GM18499 (cell line): Measurements from ENCODE around the gene REXO4.

Experiments used
- ATAC-seq: cut with Tn5 transposase; IDR thresholded peaks from one replicate; pipeline ENCODE4 v1.9.1; 2021; ENCODE audit warnings: moderate number of reproducible peaks; ENCODE audit not compliant: insufficient read depth, unreplicated experiment

REXO4 gene, protein sequence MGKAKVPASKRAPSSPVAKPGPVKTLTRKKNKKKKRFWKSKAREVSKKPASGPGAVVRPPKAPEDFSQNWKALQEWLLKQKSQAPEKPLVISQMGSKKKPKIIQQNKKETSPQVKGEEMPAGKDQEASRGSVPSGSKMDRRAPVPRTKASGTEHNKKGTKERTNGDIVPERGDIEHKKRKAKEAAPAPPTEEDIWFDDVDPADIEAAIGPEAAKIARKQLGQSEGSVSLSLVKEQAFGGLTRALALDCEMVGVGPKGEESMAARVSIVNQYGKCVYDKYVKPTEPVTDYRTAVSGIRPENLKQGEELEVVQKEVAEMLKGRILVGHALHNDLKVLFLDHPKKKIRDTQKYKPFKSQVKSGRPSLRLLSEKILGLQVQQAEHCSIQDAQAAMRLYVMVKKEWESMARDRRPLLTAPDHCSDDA

DNA sequence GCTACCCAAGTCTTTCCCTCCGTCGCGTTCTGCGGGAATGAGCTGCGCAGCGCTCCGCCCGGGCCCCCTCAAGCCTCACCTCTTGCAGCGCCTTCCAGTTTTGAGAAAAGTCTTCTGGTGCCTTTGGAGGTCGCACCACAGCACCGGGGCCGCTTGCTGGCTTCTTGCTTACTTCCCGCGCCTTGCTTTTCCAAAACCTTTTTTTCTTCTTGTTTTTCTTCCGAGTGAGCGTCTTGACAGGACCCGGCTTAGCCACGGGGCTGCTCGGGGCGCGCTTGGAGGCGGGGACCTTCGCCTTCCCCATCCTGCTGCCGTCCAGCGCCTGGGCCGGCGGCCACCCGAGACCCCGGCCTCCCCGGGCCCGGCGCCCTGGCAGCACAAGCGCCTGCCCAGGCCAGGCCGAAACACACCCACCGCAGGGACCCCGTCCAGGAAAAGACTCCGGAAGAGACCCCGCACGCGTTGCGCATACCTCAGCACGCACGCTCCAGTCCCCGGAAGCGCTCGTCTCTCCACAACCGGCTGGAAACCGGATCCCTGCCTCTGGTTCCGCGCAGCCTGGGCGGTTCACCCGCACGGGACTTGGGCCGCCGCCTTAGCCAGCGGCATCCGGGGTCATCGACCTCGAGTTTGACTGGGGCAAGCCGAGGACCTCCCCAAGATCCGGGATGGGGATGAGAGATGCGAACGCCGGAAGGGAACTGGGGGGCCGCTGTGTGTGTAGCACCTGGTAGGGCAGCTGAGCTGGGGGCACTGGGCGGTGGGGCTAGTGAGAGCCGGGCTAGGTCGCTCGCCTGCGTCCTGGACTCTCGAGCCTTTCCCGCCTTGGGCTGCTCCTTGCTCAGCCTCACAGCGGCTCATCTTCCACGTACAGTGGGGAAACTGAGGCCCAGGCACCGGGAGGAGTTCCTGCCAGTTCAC lies at the start of gene REXO4:
TSS of gene REXO4 (minus strand) at position 470 of the 921 bp plus-strand sequence. CDS start at position 304, 166 bp downstream.
- peak; percentile 39 for ATAC-seq

DNA sequence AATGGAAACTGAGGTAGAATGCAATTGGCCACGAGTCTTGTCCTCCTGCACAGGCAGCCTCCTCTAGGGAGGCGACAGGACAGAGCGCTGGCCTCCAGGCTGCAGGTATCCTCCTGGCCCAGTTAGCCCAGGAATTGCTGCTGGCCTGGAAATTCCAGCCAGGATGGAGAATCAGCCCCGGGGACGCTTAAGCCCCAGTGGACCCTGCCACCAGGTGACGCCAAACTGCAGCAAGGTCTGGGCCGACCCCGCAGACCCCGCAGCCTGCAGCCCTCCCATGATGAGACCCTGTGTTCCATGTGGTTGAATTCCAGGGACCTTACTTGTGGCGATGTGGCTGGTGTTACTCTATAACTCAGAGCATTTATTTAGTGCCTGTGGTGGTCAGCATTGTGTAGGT lies 49.3 kb upstream of the REXO4 start:
- ATAC-seq = no peak

DNA sequence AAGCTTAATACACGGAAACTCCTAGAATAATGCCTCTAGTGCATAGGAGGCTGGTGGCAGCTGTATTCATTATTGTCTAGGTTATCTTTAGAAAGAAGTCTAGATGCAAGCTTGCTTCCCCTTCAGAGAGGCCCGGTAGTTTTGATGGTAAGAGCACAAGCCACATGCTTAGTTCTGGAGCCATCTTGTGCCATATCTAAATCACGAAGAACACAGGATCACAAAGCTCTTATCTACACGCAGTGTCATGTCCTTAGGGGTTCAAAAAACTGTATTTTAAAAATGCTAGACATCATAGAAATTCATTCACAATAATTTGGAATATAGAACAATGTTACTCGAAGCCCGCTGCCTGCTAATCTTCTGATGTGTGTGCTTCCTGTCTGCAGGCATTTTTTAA lies 48.2 kb upstream of the REXO4 start:
- ATAC-seq = no peak

DNA sequence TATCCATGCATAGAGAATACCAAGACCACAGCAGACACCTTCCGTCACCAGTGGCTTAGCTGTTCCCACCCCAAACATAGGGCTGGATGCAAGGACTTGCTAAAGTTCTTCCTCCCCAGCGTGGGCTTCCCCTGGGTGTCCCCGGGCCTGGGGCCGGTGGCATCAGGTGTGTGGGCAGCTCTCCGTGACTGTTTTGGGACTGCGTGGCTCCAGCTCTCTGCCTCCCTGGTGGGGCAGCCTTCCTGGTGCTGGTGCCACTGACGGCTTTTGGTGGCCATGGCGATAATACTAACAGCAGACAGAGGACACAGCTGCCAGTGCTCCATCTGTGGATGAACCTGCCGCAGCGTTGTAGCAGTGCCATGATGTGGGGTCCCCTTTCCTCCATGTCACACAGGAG lies 46.8 kb upstream of the REXO4 start:
- ATAC-seq = no peak

DNA sequence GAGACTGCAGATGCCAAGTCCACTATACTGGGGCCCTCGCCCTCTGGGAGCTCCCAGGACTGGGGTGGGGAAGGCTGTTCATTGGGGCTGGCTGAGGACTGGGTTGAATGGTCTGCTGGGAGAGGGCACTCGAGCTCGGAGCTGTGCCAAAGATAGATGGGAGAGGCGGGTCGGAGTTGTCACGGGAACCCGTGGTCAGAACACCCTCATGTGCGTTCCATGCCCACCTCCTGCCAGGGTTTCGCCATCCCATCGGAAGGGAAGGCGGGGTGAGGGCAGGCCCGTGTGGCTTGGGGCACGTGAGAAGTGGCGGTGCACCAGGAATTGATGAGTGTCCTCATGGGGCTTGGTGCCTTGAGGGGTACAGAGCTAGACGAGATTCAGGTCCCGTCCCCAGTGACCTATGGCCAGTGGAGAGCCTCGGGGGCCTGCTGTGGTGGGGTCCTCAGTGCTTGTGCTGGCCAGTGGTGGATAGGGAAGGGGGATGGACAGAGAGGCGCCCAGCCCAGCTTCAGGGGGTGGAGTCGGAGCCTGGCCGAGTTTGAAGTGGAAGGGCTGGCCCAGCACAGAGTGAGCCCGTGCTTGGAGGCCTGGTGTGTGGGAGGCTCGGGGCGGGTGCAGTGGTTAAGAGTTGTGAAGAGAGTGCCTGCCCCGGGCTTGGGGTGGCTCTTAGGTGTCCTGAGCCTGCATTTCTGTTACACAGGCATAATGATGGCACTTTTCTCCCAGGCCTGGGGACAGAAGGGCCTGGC lies 46.2 kb upstream of the REXO4 start:
- ATAC-seq = no peak

DNA sequence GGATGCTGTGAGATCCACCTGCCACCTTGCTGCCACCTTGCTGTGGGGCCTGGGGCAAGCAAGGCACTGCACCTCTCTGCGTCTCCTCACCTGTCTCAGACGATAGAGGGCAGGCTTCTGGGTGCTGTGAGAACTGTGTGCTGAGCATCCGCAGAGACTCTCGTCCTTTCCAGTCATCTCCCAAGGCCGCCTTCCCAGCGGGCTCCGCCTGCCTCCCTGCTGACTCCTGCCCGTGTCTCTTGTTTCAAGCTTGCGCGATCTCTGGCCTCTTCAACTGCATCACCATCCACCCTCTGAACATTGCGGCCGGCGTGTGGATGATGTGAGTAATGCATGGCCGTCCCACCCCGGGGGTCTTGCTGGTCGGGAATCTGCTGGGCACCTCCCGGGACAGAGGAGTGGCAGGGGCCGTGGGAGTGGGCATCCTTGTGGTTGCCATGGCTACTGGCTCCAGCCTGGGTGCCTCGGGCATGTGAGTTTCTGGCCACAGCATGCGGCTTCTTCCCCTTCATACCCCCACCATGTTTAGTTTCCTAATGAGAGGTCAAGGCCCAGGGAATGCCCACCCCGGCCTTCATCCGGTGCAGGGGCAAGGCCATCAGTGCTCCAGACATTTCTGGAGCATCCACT lies 45.5 kb upstream of the REXO4 start:
- no peak for ATAC-seq

DNA sequence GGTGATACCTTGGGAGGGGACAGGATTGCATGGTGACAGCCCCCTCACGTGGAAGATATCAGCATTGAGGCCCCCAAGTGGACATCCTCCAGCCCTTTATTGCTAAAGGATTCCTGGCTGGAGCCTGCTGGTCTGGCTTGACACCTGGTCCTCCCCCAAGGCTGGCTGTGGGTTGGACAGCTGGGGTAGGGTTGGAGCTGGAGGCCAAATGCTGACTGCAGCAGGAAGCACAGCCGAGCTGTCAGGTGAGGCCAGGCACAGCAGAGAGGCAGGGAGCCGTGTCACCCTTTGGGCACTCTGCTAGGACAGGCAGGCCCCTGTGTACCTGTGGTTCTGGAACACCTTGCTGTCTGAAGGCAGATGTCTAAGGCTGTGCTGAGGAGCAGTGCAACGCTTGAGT lies 44.2 kb upstream of the REXO4 start:
- ATAC-seq = no peak

DNA sequence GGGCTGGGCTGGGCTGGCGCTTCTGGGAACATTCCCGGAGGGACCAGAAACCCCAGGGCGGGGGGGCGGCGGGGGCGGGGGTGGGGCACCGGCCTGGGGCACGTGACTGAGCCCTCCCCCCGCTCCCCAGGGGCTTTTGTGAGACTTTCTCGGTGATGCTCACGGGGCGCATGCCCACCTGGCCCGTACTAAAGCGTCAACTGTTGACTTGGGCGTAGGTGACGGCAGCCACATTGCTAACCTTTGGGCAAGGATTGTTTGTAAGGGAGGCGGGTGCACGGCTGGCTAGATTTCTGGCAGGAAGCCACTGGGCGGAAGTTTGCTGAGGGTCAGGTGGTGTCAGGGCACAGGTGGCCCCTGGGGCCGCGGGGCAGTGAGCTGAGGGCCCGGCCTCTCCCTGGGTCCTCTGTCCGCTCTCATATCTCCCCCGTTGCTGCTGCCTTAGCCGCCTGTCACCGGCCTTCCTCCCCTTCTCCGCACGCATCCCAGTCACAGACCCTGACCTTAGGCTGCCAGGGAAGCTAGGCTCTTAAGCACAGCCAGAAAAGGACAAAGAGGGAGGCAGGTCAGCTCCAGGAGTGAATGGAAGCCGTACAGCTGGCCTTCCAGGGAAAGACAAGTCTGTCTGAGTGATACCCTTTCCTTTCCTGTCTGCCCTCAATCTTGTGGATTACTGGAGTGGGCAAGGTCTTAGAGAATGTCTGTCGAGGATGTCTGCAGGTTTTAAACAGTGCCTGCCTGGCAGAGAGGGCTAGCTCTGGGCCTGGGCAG lies 42.8 kb upstream of the REXO4 start:
- no peak for ATAC-seq

DNA sequence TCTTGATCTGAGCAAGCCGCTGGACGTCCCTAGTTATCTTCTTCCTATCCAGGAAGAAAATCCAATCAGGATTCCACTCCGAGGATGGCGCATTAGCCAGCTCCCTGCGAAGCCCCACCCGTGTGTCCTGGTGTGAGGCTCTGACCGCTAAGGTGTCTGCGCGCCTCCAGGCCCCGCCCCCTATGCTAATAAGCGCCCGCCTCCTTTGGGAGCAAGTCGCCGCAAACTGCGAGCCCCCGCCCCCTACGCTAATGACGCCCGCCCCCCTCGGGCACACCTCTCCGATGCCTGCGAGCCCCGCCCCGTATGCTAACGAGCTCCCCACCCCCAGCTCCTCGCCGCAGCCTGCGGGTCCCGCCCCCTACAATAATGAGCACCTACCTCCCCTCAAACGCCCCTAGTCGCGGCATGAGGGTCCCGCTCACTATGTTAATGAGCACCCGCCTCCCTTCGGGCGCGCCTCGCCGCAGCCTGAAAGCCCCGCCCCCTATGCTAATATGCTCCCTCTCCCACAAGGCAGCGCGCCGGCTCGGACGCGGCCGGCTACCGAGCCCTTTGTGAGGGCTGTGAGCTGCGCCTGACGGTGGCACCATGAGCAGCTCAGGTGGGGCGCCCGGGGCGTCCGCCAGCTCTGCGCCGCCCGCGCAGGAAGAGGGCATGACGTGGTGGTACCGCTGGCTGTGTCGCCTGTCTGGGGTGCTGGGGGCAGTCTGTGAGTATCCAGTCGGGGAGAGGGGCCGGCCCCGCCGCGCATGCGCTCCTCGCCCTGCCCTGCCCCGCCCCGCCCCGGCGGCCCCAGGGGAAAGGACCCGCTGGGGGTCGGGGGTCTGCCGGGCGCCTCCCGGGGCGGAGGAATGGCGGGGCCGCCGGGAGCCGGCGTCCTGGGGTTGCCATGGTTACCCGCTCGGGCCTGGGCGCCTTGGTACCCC lies 41.9 kb upstream of the REXO4 start, which contains the start of gene CACFD1:
TSS of gene CACFD1 (plus strand) at position 503 of the 929 bp plus-strand sequence. CDS start at position 592, 89 bp downstream.
- no peak for ATAC-seq

DNA sequence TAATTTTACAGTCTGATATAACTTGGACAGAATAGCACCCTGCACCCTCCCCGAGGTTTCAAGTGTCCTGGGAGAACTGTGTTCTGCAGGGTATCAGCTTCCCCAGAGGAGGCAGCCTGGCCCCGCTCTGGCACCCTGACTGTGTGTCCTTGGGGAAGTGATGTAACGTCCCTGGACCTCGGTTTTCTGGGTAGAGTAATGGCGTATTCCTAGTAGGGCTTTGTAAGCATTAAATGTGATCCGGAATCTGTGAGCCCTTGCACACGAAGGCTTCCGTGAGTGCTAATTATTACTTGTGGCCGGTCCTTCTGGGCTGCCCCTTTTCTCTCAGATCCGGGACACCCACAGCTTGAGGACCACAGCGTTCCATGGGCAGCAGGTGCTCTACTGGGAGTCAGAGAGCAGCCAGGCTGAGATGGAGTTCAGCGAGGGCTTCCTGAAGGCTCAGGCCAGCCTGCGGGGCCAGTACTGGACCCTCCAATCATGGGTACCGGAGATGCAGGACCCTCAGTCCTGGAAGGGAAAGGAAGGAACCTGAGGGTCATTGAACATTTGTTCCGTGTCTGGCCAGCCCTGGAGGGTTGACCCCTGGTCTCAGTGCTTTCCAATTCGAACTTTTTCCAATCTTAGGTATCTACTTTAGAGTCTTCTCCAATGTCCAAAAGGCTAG lies 41.0 kb upstream of the REXO4 start:
- ATAC-seq = no peak

DNA sequence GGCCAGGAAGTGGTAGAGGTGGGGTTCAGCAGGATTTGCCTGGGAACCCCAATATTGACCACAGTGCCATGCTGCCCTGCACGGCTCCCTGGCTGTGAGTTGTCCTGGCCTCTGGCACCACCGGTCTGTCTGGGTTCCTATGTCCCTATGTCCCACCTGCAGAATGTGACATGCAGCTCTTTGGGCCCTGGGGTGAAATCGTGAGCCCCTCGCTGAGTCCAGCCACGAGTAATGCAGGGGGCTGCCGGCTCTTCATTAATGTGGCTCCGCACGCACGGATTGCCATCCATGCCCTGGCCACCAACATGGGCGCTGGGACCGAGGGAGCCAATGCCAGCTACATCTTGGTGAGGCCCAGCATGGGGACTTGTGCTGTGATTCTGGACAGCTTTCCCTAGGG lies 39.9 kb upstream of the REXO4 start:
- no peak for ATAC-seq

DNA sequence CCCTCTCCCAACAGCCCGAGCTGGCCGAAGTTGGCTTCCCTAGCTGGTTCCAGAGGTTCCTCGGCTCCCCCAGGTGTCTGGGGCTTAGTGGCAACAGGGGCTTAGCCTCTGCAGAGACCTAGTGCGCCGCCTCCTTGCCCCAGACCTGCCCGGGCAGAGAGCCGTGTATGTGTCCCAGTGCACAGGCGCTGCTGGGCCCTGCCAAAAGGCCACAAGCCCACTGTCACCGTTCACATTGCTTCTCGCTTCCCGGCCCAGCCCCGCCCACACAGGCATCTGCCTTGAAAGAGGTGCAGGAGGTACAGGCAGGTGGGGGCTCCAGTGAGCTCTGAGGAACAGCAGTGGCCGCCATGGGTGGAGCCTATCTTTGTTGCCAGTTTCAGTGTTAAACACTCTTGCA lies 39.4 kb upstream of the REXO4 start:
- no peak for ATAC-seq

DNA sequence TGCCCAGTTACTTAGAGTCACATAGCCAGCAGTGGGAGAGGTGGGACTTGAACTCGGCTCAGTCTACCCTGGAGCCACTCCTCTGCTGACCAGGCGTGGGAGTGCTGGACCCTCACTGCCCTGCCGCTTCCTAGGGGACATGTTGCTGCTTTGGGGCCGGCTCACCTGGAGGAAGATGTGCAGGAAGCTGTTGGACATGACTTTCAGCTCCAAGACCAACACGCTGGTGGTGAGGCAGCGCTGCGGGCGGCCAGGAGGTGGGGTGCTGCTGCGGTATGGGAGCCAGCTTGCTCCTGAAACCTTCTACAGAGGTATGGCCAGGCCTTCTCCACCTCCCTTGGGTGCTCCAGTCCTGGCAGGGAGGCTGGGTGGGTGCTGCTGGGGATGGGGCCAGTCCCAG lies 38.6 kb upstream of the REXO4 start:
- ATAC-seq = no peak

DNA sequence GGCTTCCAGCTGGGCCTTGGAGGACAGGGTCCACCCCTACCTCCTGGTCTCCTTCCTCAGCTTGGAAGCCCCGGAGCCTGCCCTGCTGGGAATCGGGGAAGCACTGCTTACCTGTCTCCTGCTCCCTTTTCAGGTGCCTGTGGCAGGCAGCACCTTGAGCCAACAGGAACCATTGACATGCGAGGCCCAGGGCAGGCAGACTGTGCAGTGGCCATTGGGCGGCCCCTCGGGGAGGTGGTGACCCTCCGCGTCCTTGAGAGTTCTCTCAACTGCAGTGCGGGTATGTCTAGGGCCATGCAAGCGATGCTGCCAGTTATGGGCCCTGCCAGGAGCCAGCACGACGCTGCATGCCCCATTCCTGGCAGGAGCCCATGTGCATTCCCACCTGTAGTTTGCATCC lies 38.1 kb upstream of the REXO4 start:
- ATAC-seq = no peak

DNA sequence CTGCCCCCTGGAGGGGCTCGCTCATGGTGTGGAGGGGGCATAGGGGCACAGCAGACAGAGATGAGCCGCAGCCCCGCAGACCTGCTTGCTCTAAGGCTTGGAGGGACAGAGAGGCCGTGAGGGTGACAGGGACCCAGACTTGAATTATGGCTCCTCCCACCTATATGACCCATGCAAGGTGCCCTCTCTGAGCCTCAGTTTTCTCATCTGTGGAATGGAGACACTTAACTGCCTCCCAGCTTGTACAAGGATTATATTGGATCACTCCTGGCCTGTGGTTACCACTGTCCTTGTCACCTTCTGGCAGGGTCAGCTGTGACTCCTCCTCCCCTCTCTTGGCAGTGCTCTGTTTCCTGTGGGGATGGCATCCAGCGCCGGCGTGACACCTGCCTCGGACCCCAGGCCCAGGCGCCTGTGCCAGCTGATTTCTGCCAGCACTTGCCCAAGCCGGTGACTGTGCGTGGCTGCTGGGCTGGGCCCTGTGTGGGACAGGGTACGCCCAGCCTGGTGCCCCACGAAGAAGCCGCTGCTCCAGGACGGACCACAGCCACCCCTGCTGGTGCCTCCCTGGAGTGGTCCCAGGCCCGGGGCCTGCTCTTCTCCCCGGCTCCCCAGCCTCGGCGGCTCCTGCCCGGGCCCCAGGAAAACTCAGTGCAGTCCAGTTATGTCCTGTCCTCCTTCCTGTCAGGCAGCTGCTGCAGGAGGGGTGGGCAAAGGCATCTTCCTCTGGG lies 37.3 kb upstream of the REXO4 start:
- no peak for ATAC-seq

DNA sequence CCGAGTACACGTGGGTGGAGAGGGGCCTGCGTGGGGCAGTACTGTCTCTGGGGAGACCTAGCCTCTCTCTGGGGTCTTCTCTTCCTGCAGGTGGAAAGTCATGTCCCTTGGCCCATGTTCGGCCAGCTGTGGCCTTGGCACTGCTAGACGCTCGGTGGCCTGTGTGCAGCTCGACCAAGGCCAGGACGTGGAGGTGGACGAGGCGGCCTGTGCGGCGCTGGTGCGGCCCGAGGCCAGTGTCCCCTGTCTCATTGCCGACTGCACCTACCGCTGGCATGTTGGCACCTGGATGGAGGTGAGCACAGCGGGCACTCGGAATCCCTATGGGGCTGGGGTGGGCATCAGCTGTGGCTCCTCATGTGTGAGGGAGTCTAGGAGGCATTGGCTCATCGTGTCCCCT lies 36.5 kb upstream of the REXO4 start:
- ATAC-seq = no peak

DNA sequence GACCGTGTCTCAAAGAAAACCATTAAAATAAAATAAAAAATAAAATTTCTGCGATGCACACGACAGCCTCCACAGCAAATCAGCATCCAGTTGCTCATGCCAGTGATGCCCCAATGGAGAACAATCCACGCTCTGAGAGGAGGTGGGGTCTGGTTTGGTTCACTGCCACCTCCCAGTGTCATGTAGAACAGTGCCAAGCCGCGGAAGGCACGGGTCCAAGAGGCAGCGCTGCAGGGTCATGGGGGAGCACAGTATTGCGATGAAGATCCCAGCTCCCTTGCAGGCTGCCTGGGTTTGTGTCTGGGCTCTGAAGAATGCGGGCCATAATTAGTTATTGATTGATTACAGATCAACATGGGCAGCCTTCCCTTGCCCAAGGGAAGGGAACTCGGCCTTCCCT lies 35.8 kb upstream of the REXO4 start:
- no peak for ATAC-seq
